HG02852 (cell line): ENCODE measurements around the gene KLF16.
"Not testable (repeated sequence)": the region's sequence is repeated elsewhere in the genome, so short reads cannot be mapped to it uniquely, and the experiment has no call there.

Experiments
- ATAC-seq: cut with Tn5 transposase; IDR thresholded peaks from one replicate; pipeline ENCODE4 v1.9.1; 2021; ENCODE audit warnings: mild to moderate bottlenecking, moderate library complexity; ENCODE audit not compliant: unreplicated experiment

KLF16 gene

GRCh38 chr19:1863328-1863637 is at the start of gene KLF16:
Gene KLF16, minus strand, starts transcription at chr19:1863579. Its CDS starts 82 bp downstream, at chr19:1863497.
- no peak for ATAC-seq

DNA sequence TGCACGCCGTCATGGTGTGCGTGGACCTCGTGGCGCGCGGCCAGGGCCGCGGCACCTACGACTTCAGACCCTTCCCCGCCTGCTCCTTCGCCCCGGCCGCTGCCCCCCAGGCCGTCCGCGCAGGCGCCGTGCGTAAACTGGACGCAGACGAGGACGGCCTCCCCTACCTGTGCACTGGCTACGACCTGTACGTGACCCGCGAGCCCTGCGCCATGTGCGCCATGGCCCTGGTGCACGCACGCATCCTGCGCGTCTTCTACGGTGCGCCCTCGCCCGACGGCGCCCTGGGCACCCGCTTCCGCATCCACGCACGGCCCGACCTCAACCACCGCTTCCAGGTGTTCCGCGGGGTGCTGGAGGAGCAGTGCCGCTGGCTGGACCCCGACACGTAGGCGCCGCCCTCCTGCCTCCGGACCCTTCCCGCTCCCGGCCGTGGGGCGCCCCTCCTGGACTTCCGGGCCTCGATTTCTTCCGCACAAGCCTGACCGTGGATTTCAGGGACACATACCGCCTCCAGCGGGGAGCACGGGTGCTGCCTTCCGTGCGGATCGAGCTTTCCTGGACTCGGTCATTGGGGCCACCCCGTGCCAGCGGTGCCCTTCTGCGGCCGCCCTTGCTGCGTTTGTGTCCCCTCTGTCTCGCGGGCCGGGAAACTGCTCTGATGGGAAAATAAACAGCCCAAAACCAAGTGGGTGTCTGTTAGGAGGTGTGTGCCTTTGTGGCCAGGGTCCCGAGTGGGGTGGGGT is 49.6 kb upstream of the KLF16 start:
- ATAC-seq = no peak

DNA sequence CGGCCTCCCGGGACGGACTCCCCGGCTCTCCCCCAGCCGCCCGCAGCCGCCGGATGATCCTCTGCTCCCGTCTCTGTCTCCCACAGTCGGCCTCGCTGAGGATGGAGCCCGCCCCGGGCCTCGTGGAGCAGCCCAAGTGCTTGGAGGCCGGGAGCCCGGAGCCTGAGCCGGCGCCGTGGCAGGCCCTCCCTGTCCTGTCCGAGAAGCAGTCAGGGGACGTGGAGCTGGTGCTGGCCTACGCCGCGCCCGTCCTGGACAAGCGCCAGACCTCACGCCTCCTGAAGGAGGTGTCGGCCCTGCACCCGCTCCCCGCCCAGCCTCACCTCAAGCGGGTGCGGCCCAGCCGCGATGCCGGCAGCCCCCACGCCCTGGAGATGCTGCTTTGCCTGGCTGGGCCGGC is 48.6 kb upstream of the KLF16 start:
- ATAC-seq = no peak

- ATAC-seq = no peak
These were observed 47.7 kb upstream of the KLF16 start for GRCh38 chr19:1911098-1911497.

- no peak for ATAC-seq
These were observed 46.8 kb upstream of the KLF16 start for GRCh38 chr19:1910177-1910576.

- ATAC-seq = no peak
These were observed 46.3 kb upstream of the KLF16 start for GRCh38 chr19:1909761-1910080.

DNA sequence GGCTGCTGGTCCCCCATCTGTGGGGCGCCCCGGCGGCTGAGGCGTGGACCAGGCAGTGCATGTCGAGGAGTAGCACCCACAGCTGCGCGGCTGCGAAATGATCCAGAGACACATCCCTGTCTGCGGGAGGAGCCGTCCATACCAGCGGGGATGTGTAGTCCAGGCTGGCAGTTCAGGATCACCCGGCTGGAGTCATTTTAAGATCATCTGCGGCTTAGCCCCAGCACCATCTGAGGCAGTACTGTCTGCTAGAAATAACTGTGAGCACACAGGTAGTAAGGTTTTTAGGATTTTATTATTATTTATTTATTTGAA is 44.9 kb upstream of the KLF16 start:
- ATAC-seq = no peak

- ATAC-seq = no peak
These were observed 44.4 kb upstream of the KLF16 start for GRCh38 chr19:1907563-1908363.

DNA sequence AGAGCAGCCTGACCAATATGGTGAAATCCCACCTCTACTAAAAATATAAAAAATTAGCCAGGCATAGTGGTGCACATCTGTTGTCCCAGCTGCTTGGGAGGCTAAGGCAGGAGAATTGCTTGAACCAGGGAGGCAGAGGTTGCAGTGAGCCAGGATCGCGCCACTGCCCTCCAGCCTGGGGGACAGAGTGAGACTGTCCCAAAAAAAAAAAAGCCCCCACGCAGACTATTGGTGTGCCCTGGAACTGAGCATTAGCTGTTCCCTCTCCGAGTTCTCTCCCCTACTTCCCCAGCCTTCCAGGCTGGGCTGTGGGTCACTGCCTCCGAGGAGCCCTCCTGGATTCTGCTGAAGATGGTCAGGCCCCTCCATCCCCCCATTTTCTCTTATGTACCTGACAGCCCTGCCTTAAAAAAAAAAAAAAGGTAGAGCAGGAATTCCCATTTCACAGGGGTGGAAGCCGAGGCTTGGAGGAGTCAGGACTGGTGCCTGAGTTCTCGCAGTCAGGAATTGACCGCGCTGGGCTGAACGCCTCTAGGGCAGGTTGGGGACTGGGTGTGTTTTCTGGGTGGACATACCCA is 43.7 kb upstream of the KLF16 start:
- ATAC-seq = no peak

- ATAC-seq = no peak
These were observed 42.5 kb upstream of the KLF16 start for GRCh38 chr19:1905863-1906375.

DNA sequence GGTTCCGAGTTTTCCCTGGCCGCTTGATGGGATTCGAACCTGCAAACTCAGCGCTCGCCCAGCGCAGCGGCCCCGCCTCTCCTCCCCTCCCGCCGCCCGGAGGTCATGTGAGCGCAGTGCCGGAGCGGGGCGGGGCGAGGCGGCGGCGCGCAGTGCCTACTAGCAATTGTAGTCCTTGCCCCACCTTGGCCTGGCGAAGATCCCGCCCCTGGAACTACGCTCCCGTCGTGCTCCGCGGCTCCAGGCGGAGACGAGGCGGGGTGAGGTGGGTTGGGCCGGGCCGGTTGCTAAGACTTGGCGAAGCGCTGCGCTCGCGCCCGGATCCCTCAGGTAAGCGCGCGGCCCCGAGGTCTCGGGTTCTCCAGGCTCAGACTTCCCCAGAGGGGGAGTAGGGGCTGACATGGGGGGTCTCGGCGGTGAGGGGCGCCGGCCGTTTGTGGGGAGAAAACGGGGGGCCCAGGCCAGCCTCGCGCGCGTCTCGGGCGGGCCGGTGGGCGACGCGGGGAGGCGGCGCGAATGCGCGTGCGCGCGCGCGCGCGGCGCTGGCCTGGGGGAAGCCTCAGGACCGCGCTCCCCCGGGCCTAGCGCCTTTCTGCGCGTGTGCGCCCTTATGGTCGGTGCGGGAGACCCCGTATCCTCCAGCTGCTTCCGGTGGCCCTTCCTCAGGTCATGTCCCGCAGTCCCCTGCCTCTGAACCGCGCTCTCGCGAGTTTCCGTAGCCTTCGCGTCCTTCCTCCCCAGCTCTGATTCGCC is 41.9 kb upstream of the KLF16 start, which contains the start of the genes ADAT3 and SCAMP4:
ADAT3 (plus strand) TSS at position 290 of the 753 bp plus-strand sequence. CDS start 6,649 bp downstream, outside the sequence.
SCAMP4 (plus strand) TSS at position 290 of the 753 bp plus-strand sequence. CDS start 9,621 bp downstream, outside the sequence.
- ATAC-seq = peak; percentile 72

DNA sequence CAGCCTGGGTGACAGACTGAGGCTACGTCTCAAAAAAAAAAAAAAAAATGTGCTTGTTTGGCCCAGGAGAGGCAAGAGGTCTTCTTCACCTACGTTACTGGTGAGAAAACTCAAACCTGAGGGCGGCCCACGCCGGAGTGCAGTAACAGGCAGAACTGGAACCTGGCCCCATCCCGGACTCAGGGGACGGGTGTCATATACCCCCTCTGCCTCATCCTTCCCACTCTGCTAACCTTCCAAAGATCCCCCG is 41.4 kb upstream of the KLF16 start:
- ATAC-seq = no peak

DNA sequence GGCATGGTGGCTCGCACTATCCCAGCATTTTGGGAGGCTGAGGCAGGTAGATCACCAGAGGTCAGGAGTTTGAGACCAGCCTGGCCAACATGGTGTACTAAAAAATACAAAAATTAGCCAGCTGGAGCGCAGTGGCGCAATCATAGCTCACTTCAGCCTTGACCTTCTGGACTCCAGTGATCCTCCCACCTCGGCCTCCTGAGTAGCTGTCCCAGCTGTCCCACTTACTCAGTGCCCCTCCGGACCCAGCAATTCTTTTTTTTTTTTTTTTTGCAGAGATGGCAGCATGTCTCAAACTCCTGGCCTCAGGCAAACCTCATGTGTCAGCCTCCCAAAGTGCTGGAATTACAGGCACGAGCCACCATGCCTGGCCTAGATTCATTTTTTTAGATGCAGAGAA is 39.5 kb upstream of the KLF16 start:
- no peak for ATAC-seq

DNA sequence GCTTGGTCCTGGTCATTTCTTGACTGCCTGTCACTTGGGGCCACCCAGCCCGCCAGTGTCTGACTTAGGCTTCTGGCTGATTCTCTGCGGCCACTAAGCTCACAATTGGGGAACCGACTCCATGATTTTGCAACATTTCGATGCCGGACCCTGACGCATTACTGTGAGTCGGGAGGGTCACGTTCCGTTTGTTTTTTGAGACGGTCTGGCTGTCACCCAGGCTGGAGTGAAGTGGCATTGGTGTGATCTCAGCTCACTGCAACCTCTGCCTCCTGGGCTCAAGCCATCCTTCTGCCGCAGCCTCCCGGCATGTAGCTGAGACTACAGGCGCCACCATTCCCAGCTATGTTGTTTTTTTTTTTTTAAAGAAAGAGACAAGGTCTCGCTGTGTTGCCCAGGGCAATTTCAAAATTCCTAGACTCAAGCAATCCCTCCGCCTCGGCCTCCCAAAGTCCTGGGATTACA is 38.6 kb upstream of the KLF16 start:
- ATAC-seq = no peak

GRCh38 chr19:1896508-1896907 is 33.1 kb upstream of the KLF16 start:
- ATAC-seq = no peak

DNA sequence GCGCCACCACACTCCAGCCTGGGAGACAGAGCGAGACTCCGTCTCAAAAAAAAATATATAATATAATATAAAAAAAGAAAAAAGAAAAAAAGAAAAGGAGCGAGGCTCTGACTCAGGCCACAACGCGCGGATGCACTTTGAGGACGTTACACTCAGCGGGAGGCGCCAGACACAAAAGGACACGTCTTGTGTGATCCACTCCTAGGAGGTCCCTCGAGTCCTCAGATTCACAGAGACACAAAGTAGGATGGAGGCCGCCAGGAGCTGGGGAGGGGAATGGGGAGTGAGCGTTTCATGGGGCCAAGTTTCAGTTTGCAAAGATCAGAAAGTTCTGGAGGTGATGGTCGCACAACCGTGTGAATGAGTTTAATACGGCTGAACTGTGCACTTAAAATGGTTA is 30.4 kb upstream of the KLF16 start:
- ATAC-seq = no peak

GRCh38 chr19:1889907-1890306 is 26.5 kb upstream of the KLF16 start:
- no peak for ATAC-seq

DNA sequence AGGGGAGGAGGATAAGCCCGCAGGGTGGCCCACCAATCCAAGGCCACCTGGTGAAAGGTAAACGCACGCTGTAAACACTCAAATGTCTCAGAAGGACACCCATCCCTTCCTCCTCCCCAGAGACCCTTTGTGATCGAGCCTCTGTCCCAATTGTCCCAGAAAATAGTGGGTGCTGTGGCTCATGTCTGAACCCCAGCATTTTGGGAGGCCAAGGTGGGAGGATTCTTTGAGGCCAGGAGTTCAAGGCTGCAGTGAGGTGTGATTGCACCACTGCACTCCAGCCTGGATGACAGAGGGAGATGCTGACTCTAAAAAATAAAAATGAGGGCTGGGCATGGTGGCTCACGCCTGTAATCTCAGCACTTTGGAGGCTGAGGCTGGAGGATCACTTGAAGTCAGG is 25.0 kb upstream of the KLF16 start:
- ATAC-seq = no peak

DNA sequence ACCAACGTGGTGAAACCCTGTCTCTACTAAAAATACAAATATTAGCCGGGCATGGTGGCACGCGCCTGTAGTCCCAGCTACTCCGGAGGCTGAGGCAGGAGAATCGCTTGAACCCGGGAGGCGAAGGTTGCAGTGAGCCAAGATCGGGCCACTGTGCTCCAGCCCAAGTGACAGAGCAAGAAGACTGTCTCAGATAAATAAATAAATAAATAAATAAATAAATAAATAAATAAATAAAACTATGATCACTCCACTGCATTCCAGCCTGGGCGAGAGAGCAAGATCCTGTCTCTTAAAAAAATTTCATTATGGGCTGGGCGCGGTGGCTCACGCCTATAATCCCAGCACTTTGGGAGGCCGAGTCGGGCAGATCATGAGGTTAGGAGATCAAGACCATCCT is 23.0 kb upstream of the KLF16 start:
- not testable (repeated sequence) for ATAC-seq

DNA sequence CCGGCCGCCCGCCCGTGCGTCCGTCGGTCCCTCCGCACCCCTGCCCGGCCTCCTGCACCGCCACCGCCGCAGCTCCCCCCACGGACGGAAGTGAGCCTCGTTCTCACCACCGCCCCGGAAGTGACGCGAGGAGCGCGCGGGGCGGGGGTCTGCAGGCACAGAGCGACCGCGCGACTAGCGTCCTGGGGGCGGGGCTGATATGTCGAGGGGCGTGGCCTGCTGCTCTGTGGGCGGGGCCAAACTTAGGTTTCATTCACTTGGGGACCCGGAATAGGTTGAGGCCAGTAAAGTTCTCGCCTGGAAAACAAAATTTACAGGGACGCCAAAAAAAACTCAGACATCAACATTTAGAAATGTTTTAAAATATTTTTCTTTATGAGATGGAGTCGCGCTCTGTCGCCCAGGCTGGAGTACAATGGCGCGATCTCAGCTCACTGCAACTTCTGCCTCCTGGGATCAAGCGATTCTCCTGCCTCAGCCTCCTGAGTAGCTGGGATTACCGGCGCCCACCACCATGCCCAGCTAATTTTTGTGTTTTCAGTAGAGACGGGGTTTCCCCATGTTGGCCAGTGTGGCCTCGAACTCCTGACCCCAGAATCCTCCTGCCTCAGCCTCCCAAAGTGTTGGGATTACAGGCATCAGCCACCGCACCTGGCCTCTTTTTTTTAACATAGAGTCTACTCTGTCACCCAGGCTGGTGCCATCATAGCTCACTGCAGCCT is 22.2 kb upstream of the KLF16 start, which contains the start of gene ABHD17A:
ABHD17A (minus strand) TSS at position 99 of the 722 bp plus-strand sequence. CDS start 3,930 bp downstream, outside the sequence.
- ATAC-seq = peak; percentile 70
